Panc1 (cell line): Measurements from ENCODE around the gene C3orf62. TPM values are rescaled to one million over a fixed set of nuclear protein-coding genes. Genes with fewer than 3 reads are reported as not detected.

Experiments used
- ATAC-seq: fragments of 200-7000 bp; cut with Tn5 transposase; 2 replicates; pipeline ENCODE4 v1.9.1; 2020; ENCODE audit warnings: mild to moderate bottlenecking, moderate library complexity
- BruUV-seq: library from RNA; stranded (reverse); fragments of 400-500 nt; replicated peaks from 2 replicates; lab custom pipeline; 2021; lab: Mats Ljungman, UMichigan
- CTCF ChIA-PET: fragments of 300-600 bp; sonication (Branson Sonifier 250); formaldehyde crosslinking; loops from one replicate; lab custom pipeline; 2022; ENCODE audit warnings: antibody characterized with exemption; lab: Charles Lee
- POLR2A ChIA-PET: fragments of 300-600 bp; sonication (Branson Sonifier 250); formaldehyde crosslinking; loops from one replicate; lab custom pipeline; 2022; ENCODE audit warnings: antibody characterized with exemption; lab: Charles Lee
- DNase-seq: peaks from one replicate; pipeline ENCODE4 v3.0.0-alpha.2; 2010; ENCODE audit warnings: low read depth, low spot score
- H3K27ac ChIP-seq: 2 replicates; pipeline ENCODE4 v1.5.1; 2011; ENCODE audit warnings: mild to moderate bottlenecking, low read length, inconsistent platforms
- H3K27me3 ChIP-seq: fragments of 200-500 bp; sonication (Bioruptor generic); 2 replicates; pipeline ENCODE4 v1.6.0; 2014; ENCODE audit warnings: low read length, inconsistent platforms; ENCODE audit not compliant: control insufficient read depth, insufficient read depth
- H3K36me3 ChIP-seq: fragments of 200-500 bp; sonication (Bioruptor generic); 2 replicates; pipeline ENCODE4 v1.5.1; 2014; ENCODE audit warnings: inconsistent platforms, mild to moderate bottlenecking, low read length, moderate library complexity; ENCODE audit not compliant: control insufficient read depth, insufficient read depth
- H3K4me1 ChIP-seq: 2 replicates; pipeline ENCODE4 v1.5.1; 2011; ENCODE audit warnings: inconsistent platforms, mild to moderate bottlenecking, low read length, moderate library complexity; ENCODE audit not compliant: control insufficient read depth, insufficient read depth
- H3K4me3 ChIP-seq, 2 experiments: 2 replicates each; pipeline ENCODE4 v1.5.1; 2011 to 2012; ENCODE audit warnings: low read depth in 2 of 2, low read length in 2 of 2, mild to moderate bottlenecking in 2 of 2, inconsistent platforms in 1 of 2, moderate library complexity in 1 of 2
- H3K9me3 ChIP-seq: fragments of 200-500 bp; sonication (Bioruptor generic); 2 replicates; pipeline ENCODE4 v1.5.1; 2014; ENCODE audit warnings: low read depth, mild to moderate bottlenecking, inconsistent platforms, low read length, moderate library complexity; ENCODE audit not compliant: control insufficient read depth, insufficient read depth
- CTCF ChIP-seq: fragments of 450-650 bp; IDR thresholded peaks from 2 replicates; pipeline ENCODE4 v1.5.1; 2017; ENCODE audit warnings: mild to moderate bottlenecking
- POLR2AphosphoS5 ChIP-seq: IDR thresholded peaks from 2 replicates; pipeline ENCODE4 v1.6.1; 2012; ENCODE audit warnings: mild to moderate bottlenecking, low read depth, low read length, moderate library complexity
- REST ChIP-seq, 2 experiments: IDR thresholded peaks; 2 replicates each; pipeline ENCODE4 v1.6.1; 2011 to 2012; ENCODE audit warnings: low read depth in 2 of 2, control low read depth in 1 of 2, low read length in 1 of 2, mild to moderate bottlenecking in 1 of 2, moderate library complexity in 1 of 2; ENCODE audit not compliant: insufficient read depth in 1 of 2
- SIN3A ChIP-seq: IDR thresholded peaks from 2 replicates; pipeline ENCODE4 v1.6.1; 2012; ENCODE audit warnings: low read depth, mild to moderate bottlenecking, low read length, moderate library complexity, borderline replicate concordance; ENCODE audit not compliant: insufficient read depth
- TCF7L2 ChIP-seq: IDR thresholded peaks from 2 replicates; pipeline ENCODE4 v1.6.1; 2011; ENCODE audit warnings: mild to moderate bottlenecking, low read depth, low read length, inconsistent platforms
- in situ Hi-C: cut with HindIII; loops from 2 replicates; pipeline ENCODE4 v1.10.0; 2016; ENCODE audit warnings: low sequenced_read_pairs, low pct_unique_long_range_greater_than_20kb
- intact Hi-C: fragments of 100-400 bp; cut with micrococcal nuclease; formaldehyde crosslinking; loops from one replicate; pipeline ENCODE4 v1.10.0; 2022; ENCODE audit not compliant: unreplicated experiment
- total RNA-seq: library from RNA; stranded (reverse); gene quantifications from one replicate; pipeline ENCODE4 v1.2.1, GENCODE V29; 2021; ENCODE audit not compliant: unreplicated experiment

C3orf62 gene
- total RNA-seq, 1 experiment from 2014 or later: 2.3 TPM

GRCh38 chr3:49300595-49300994, 23.6 kb upstream of the C3orf62 start:
- no peak for TF ChIP-seq SIN3A
- no peak for TF ChIP-seq TCF7L2
- no peak for TF ChIP-seq REST (IDR thresholded peaks at IDR 0.05; ENCODE audit: insufficient read depth in 1 of 2, low read depth in 2 of 2, low read length in 1 of 2)
- TF ChIP-seq CTCF: no peak
- TF ChIP-seq POLR2AphosphoS5: no peak
- intact Hi-C loops: no loop called here
- H3K27me3 ChIP-seq: no peaks in the 10 kb centered on the region
- H3K4me3 ChIP-seq: no peak overlapping the region
- H3K4me1 ChIP-seq: no peaks in the 10 kb centered on the region
- POLR2A ChIA-PET: no interaction called here
- ATAC-seq (no peak), DNase-seq (no peak)
- no TSS peak for BruUV-seq
- H3K9me3 ChIP-seq: no peaks in the 10 kb centered on the region
- CTCF ChIA-PET: no interaction called here
- H3K36me3 ChIP-seq: peaks cover 3% of the 10 kb centered on the region; the same call in 1 of the 2 replicates
- in situ Hi-C loops: no loop called here
- H3K27ac ChIP-seq: no peak overlapping the region

GRCh38 chr3:49298511-49298910, 21.5 kb upstream of the C3orf62 start:
- Histone ChIP-seq H3K27me3 (no peaks in the 10 kb centered on the region), H3K4me3 (no peak overlapping the region), H3K27ac (no peak overlapping the region), H3K4me1 (no peaks in the 10 kb centered on the region), H3K9me3 (no peaks in the 10 kb centered on the region), H3K36me3 (peaks cover 4% of the 10 kb centered on the region; the same call in 1 of the 2 replicates)
- ChIA-PET POLR2A (no interaction called here), CTCF (no interaction called here)
- intact Hi-C loops (no loop called here), in situ Hi-C loops (no loop called here)
- no peak for ATAC-seq
- no peak for TF ChIP-seq REST (IDR thresholded peaks at IDR 0.05; ENCODE audit: insufficient read depth in 1 of 2, low read depth in 2 of 2, low read length in 1 of 2)
- no peak for TF ChIP-seq SIN3A
- no peak for TF ChIP-seq TCF7L2
- TF ChIP-seq CTCF: no peak
- TF ChIP-seq POLR2AphosphoS5: no peak
- no TSS peak for BruUV-seq
- DNase-seq: no peak
